HG02623 (cell line): ENCODE data around the gene PDXDC1.
"Not testable (repeated sequence)": the region's sequence is repeated elsewhere in the genome, so short reads cannot be mapped to it uniquely, and the experiment has no call there.

Source experiments
- ATAC-seq: cut with Tn5 transposase; IDR thresholded peaks from one replicate; pipeline ENCODE4 v1.9.1; 2021; ENCODE audit warnings: moderate library complexity; ENCODE audit not compliant: unreplicated experiment

Gene PDXDC1

DNA sequence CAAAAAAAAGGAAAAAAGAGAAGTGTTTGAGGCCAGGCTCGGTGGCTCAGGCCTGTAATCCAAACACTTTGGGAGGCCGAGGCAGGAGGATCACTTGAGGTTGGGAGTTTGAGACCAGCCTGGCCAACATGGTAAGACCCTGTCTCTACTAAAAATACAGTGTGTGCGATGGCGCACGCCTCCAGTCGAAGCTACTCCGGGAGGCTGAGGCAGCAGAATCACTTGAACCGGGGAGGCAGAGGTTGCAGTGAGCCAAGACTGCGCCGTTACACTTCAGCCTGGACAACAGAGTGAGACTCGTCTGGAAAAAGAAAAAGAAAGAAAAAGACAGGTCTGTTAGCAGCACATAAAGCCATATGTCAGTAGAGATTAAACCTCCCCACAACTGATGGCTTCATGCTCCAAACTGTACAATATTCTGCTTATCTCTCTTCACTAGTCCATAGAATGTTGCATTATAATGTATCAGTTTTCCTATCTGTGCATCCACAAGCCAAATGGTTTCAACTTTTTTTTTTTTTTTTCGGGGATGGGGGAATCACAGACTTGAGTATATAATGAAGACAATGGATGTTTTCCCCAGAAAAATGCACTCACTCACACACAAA is 3.1 kb upstream of the PDXDC1 start:
- not testable (repeated sequence) for ATAC-seq

DNA sequence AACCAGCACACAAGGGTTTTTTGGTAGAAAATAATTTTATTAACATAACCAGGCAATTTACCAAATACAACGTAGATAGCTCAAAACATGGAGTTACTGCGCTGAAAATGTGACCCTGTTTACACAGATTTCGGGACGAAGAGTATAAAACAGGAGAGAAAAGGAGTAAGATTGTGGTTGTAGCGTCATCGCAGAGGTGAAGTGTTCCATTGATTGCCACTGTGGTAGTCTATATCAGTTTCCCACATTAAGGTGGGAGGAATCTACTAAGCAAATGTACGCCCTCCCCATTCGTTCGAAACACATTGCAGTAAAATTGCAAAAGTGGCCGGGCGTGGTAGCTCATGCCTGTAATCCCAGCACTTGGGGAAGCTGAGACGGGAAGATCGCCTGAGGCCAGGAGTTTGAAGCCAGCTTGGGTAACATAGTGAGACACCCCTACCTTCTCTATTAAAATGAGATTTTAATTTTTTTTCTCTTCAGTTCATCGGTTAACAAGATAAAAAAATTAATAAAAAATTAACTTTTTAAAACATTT is 972 bp upstream of the PDXDC1 start:
- not testable (repeated sequence) for ATAC-seq

DNA sequence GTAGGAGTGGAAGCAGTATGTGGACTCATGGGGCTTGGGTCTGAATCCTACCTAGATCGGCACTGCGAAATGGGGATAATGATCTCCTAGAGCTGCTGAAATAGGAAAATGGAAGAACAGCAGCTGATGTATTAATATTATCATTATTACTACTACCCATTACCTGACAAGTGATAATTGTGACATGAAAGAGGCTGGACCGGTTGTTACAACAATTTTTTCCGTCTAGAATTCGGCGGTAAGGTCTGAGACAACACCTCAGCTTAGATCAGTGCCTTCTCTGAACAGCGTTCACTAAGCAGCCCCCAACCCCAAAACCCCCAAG is 533 bp upstream of the PDXDC1 start:
- ATAC-seq, result not testable (repeated sequence)

DNA sequence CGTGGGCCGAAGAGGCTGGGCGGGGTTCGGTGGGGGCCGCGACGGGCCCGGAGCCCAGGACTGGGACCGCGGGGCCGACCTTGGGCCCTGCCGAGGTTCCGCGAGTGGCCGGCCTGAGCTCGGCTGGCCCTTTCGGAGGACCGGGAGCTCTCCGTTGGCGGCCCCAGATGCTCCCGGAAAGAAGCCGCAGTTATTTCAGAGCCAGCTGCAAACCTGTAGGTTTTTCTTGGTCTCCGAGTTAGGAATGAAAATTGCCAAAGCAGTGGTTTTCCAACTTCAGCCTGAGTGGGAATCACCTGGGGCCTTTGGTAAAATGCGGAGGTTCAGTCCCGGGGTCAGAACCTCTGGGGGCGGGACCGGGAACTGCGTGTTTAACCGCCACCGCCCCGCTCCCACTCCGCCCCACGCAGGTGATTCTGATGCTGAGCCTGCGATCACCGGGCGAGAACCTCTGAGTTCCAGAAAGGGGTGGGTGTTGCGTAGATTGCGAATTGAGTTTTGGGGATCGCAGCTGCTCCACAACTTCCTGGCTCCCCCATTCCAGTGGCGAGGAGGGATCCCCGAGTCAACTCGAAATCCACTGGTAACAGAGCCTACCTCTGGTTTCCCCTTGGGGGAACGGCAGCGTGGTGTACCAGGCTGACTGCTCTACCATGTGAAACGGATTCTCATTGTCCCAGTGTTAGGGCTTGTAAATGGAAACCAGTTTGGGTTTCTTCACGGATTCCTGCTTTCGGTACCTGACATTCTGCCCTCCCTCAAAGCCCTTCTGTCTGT is 780 bp downstream of the PDXDC1 start:
- peak; percentile 17 for ATAC-seq

DNA sequence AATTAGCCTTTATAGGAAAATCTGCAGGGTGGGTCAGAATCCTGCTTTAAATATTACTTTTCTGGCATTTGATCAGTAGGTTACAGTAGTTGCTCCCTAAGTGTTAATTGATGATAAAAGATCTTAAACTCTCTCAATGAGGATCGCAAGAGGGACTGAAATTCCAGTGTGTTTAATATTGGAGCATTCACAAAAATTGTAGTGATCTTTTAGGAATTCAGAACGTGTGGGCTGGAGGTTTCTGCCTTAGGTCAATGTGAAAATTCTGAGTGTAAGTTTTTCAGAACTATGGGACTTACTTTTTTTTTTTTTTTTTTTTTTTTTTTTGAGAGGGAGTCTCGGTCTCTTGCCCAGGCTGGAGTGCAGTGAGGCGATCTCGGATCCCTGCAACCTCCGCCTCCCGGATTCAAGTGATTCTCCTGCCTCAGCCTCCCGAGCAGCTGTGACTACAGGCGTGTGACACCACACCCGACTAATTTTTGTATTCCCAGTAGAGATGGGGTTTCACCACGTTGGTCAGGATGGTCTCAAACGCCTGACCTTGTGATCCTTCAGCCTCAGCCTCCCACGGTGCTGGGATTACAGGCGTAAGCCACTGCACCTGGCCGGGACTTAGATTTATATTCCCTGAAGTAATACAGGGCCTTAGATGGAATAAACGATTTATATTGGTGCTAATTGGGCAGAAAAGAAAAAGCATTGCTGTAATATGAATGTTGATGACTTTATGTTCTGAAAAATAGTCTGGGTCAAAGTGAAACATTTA is 2.3 kb downstream of the PDXDC1 start:
- not testable (repeated sequence) for ATAC-seq

DNA sequence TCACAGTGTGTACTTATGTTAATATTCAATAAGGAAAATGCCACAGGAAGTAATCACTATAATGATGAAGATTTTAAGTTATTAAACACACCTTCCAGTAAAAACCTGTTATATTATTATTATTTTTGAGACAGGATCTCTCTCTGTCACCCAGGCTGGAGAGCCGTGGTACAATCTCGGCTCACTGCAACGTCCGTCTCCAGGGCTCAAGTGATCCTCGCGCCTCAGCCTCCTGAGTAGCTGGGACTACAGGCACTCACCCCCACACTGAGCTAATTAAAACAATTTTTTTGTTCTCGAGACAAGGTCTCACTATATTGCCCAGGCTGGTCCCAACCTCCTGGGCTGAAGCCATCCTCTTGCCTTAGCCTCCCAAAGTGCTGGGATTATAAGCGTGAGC is 3.5 kb downstream of the PDXDC1 start:
- ATAC-seq, result not testable (repeated sequence)

DNA sequence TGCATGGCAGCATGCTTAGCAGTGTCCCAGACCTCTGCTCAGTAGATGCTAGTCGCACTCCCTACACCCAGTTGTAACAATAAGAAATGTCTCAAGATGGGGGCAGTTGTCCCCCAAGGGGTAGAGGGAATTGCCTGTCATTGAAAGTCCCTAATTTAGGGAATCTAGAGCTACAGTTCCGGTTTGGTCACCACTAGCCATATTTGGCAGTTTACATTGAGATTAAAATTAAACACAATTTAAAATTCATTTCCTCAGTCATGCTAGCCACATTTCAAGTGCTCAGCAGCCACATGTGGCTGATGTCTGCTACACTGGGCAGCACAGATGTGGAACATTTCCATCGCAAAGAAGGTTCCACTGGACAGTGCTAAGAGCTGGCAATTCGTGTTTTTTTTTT is 4.1 kb downstream of the PDXDC1 start:
- ATAC-seq, result not testable (repeated sequence)

DNA sequence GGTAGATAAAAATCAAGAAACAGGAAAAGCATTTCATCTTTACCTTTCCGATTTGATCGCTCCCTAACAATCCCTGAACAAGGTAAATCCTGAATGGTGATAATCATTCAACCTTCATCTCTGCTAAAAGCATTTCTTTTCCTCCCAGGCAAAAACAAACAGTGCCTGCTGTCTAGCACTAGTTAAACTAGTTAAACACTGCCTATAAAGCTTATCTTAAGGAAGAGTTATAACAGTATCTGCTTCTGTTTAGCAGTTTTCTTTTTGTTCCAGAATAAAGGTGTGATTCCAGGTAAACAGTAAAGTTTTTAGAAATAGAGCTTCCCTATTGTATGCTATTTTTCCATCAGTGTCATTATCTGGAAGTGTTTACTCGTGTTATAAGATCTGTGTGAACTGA is 6.4 kb downstream of the PDXDC1 start:
- ATAC-seq, result not testable (repeated sequence)

DNA sequence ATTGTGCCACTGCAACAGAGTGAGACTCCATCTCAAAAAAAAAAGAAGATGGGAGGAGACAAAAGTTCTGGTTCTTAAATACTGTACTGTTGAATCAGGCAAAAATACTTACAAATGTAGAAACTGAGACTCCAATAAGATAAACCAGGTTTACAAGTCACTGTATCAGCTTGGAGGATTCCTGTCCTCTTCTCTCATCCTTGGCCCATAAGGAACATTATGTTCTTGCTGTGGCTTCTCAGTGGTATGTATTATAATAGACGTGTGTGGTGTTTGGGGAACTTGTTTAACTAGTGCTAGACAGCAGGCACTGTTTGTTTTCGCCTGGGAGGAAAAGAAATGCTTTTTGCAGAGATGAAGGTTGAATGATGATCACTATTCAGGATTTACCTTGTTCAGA is 7.7 kb downstream of the PDXDC1 start:
- not testable (repeated sequence) for ATAC-seq

DNA sequence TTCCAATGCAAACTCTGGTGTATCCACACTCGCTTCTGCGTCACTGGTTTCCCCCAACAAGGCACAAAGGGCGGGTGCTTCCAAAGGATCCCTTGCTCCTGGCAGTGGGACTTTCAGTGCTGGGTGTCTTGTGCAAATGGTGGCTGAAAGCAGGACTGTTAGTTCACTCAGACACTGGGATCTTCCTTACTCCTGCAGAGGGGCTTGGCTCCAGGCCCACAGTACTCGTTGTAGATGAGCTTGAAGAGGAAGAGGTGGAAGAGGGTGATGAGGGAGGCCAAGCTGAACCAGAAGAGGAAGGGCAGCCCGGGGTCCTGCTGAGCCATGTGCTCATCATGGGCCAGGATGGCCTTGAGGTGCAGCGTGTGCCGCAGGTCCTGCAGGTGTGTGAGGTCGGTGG is 13.3 kb downstream of the PDXDC1 start:
- ATAC-seq, result not testable (repeated sequence)

DNA sequence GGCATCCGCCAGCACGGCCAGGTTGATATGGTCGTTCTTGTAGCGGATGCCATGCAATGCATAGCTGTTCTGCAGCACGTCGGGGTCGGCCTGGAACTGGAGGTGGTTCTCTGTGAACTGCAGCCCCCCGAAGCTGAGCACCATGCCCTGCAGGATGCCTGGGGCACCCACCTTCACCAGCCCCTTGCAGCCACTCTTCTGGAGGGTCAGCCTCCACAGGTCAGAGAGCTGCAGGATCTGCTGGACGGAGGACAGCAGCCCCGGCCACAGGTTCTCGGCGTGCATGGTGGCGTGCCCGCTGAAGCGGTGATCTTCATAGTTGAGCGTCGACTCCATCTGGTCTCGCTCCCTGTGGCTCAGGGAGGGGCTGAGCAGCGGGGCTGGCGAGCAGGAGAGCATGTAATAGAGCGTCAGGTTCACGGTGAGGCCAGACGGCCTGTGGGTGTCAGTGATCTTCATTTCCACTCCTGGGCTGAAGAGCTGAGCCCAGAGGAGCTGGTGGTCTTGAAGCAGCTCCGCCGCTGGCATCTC is 13.9 kb downstream of the PDXDC1 start:
- not testable (repeated sequence) for ATAC-seq

DNA sequence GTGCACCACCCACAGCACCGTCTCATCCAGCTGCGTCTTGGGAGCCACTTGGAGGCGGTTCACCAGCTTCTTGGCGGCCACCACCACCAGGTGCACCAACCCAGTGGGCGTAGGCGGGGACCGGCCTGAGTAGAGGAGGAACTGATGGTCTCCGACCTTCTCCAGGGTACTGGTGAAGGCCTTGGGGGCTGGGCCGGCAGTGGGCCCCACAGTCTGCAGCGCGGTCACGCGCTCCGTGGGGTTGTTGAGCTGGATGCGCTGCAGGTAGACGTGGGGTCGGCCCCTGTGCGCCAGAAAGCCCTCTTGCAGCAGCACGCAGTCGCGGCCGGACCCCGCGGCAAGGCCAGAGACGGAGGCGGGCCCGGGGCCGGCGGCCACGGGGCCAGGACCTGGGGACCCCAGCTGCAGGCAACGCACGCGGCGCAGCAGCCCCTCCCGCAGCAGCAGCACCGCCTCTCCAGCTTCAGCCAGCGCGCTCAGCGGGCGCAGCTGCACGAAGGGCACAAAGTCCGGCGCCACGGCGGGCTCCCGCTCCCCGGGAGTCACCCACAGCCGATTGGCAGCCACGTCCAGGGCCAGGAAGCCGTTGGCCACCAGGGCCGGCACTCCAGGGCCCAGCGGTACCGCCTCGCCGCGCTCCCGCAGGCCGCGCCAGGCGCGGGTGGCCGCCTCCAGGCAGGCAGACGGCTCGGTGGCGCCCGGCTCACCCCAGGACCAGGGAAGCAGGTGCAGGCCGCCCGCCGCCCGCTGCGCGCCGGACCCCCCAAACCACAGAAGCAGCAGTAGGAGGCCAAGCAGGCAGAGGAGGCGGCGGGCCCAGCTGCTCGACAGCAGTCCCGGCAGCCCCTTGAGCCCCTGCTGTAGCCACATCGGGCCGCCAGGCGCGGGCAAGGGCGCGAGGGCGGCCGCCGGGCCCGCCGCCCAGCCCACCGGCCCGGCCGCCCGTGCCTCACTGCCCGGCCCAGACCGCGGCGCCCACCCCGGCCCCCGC is 14.8 kb downstream of the PDXDC1 start:
- not testable (repeated sequence) for ATAC-seq

DNA sequence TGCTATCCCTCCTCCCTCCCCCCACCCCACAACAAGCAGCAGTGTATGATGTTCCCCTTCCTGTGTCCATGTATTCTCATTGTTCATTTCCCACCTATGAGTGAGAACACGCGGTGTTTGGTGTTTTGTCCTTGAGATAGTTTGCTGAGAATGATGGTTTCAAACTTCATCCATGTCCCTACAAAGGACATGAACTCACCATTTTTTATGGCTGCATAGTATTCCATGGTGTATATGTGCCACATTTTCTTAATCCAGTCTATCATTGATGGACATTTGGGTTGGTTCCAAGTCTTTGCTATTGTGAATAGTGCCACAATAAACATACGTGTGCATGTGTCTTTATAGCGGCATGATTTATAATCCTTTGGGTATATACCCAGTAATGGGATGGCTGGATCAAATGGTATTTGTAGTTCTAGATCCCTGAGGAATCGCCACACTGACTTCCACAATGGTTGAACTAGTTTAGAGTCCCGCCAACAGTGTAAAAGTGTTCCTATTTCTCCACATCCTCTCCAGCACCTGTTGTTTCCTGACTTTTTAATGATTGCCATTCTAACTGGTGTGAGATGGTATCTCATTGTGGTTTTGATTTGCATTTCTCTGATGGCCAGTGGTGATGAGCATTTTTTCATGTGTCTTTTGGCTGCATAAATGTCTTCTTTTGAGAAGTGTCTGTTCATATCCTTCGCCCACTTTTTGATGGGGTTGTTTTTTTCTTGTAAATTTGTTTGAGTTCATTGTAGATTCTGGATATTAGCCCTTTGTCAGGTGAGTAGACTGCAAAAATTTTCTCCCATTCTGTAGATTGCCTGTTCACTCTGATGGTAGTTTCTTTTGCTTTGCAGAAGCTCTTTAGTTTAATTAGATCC is 18.7 kb downstream of the PDXDC1 start:
- not testable (repeated sequence) for ATAC-seq

DNA sequence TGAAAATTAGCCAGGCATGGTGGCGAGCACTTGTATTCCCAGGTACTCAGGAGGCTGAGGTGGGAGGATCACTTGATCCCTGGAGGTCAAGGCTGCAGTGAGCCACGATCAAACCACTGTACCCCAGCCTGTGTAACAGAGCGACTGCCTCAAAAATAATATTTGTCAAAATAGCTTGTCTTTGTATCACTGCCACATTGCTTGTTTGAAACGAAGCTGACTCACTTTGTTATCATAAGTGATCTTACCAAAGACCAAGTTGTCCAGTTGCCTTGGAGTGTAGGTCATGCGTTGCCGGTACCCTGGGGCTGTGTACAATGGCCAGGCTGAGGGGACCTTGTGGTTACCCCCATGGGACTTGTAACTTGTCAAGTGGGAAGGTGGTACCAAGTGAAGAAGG is 21.9 kb downstream of the PDXDC1 start:
- not testable (repeated sequence) for ATAC-seq

DNA sequence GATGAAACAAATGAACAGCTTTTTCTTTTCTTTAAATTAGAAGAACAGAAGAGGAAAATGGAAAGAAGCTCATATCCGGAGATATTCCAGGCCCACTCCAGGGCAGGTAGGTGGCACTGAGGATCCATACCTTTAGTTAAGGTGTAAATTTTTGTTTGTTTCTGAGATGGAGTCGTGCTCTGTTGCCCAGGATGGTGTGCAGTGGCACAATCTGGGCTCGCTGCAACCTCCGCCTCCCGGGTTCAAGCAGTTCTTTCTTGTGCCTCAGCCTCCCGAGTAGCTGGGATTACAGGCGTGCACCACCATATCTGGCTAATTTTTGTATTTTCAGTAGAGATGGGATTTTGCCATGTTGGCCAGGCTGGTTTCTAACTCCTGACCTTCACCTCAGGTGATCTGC is 23.5 kb downstream of the PDXDC1 start:
- ATAC-seq, result not testable (repeated sequence)

DNA sequence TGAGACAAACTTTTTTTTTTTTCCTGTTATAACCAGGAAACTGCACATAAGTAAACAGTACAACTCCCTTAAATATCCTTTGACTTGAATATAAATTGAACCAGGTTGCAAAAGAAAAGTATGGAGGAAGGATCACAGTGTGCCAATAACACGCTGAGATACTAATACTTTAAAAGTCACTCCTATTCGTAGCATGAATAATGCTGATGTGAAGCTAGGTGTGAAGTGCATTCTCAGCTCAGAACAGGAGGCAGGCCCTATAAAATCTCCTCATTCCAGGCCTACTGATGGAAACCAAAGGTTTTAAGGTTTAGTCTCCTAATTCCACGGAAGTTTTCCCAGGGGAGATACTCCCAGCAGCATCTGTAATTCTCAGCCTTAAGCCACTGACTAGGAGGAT is 25.0 kb downstream of the PDXDC1 start:
- not testable (repeated sequence) for ATAC-seq

DNA sequence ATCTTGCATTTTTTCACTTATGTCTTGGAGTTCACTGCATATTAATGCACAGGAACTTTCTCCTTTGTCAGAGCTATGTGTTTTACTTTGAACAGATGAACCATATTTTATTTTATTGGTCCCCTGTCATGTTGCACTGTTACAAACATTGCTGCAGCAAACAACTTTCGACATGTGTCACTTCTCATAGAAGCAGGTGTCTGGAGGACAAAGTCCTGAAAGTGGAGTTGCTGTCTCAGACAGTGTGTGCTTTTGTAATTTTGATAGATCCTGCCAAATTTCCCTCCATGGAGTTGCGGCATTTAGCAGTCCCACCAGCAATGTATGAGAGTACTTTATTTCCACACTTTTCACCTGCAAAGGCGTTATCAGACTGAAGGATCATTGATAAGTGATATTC is 27.6 kb downstream of the PDXDC1 start:
- not testable (repeated sequence) for ATAC-seq

DNA sequence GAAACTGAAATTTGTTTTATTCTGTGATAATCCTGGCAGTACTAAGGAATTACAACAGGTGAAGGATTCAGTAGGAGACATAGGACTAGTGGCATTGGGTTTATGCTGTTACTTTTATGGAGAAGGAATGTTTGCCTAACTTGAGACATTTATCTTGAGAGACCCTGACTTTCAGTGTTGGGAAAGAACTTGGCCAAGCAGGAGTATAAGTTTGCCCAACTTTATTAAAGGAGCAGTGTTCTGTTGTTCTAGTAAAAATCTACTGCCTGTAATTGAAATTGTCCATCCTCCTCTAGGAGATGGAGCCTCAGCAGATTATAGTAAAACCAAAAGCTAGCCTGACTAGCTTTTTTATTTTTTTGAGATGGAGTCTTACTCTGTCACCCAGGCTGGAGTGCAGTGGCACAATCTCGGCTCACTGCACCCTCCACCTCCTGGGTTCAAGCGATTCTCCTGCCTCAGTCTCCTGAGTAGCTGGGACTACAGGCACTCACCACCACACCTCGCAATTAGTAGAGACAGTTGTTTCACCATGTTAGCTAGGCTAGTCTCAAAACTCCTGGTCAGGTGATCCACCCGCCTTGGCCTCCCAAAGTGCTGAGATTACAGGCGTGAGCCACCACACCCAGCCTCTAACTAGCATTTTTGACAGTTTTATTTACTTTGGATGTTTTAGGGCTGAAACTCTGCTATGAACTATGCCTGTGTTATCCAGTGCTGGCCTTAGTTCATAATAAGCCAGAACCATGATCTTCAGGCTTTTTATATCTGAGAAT is 30.7 kb downstream of the PDXDC1 start:
- ATAC-seq, result not testable (repeated sequence)
